ENCODE data around the gene ENPP7.

Gene ENPP7

DNA sequence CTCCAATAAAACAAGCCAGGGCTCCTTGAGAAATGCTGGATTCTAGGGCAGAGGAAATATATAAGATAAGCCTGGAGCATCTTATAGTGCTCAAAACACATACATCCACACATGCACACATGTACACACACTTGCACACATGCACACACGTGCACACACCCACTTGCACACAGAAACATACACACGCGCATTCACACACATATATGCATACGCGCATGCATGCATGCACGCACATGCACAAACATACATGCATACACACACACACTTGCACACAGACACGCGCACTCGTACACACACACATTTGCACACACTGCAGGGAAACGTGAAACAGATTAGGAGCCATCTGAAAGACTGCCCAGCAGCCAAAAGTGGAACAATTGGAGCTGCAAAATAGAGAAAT lies 8.0 kb upstream of the ENPP7 start:
- Histone ChIP-seq H3K4me3 (ENCODE audit: low read depth, low read length) (no peak overlapping the region), H3K27ac (ENCODE audit: extremely low read depth, low read depth, low read length) (no peak overlapping the region), H3K9me3 (ENCODE audit: control insufficient read depth, insufficient read depth, low read depth, low read length) (no peaks in the 10 kb centered on the region), H3K36me3 (ENCODE audit: control insufficient read depth in 2 of 2, insufficient read depth in 1 of 2, low read length in 2 of 2) (no peaks in the 10 kb centered on the region), H3K4me1 (ENCODE audit: control insufficient read depth, insufficient read depth, low read length) (peaks cover 3% of the 10 kb centered on the region; the same call in 1 of the 2 replicates)
- TF ChIP-seq ZNF133 (tag by site-specific recombination; IDR thresholded peaks at IDR 0.05) (no peak), GLI4 (tag by site-specific recombination; IDR thresholded peaks at IDR 0.05) (no peak), ZNF416 (tag by site-specific recombination; IDR thresholded peaks at IDR 0.05) (no peak), ZNF777 (tag by site-specific recombination; IDR thresholded peaks at IDR 0.05; ENCODE audit: borderline replicate concordance) (no peak)
- TF ChIP-seq, protein P1, sequence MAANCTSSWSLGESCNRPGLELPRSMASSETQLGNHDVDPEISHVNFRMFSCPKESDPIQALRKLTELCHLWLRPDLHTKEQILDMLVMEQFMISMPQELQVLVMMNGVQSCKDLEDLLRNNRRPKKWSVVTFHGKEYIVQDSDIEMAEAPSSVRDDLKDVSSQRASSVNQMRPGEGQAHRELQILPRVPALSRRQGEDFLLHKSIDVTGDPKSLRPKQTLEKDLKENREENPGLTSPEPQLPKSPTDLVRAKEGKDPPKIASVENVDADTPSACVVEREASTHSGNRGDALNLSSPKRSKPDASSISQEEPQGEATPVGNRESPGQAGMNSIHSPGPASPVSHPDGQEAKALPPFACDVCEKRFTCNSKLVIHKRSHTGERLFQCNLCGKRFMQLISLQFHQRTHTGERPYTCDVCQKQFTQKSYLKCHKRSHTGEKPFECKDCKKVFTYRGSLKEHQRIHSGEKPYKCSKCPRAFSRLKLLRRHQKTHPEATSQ (tag by site-specific recombination; IDR thresholded peaks at IDR 0.05): no peak
- TF ChIP-seq, protein P2, sequence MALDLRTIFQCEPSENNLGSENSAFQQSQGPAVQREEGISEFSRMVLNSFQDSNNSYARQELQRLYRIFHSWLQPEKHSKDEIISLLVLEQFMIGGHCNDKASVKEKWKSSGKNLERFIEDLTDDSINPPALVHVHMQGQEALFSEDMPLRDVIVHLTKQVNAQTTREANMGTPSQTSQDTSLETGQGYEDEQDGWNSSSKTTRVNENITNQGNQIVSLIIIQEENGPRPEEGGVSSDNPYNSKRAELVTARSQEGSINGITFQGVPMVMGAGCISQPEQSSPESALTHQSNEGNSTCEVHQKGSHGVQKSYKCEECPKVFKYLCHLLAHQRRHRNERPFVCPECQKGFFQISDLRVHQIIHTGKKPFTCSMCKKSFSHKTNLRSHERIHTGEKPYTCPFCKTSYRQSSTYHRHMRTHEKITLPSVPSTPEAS (tag by site-specific recombination; IDR thresholded peaks at IDR 0.05): peak; percentile 77
- ChIA-PET CTCF (interaction anchor here (0.7 to 1.8 kb wide), 7 partner anchors 9 to 362 kb away, joined by 3 to 4 read pairs (median 3); no protein-coding TSS in a partner anchor), POLR2A (no interaction called here)

DNA sequence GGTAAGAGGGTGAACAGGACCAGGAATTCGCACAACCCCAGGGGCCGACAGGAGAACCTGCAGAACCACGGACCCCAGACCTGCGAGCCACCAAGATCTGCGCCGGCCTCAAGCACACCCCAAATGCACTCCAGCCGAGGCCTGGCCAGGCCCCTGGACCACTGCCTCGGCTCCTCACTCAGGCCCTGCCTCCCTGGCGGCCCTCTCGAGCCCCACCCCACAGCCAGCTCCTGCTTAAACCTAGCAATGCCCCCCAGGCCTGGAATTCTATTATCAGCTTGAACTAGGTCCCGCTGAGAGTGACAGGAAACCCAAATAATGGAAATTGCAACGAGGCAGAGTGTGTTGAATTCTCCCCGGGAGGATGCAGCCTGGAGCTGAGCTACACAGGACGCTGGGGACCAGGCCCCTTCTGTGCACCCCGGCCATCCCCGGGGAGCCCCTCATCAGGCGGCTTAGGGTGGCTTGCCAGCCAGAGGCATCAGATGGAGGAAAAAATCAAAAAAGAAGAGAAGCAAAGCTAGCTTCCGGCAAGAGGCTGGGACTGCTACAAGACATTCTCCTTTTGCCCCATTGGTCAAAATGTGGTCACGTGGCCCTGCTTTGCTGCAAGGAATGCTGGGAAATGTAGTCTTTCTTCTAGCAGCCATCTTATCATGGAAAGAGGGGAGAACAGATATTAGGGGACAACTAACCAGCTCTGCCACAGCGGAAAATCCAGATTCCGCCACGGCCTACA lies 2.4 kb upstream of the ENPP7 start:
- no peaks in the 10 kb centered on the region for H3K9me3 ChIP-seq (ENCODE audit: control insufficient read depth, insufficient read depth, low read depth, low read length)
- H3K4me1 ChIP-seq (ENCODE audit: control insufficient read depth, insufficient read depth, low read length): no peaks in the 10 kb centered on the region
- H3K4me3 ChIP-seq (ENCODE audit: low read depth, low read length): no peak overlapping the region
- POLR2A ChIA-PET: interaction anchor here (0.6 kb wide), 1 partner anchor 23 kb away, joined by 3 read pairs; no protein-coding TSS in a partner anchor
- H3K27ac ChIP-seq (ENCODE audit: extremely low read depth, low read depth, low read length): no peak overlapping the region
- TF ChIP-seq ZNF175 (tag by site-specific recombination; IDR thresholded peaks at IDR 0.05) (no peak), ZNF677 (tag by site-specific recombination; IDR thresholded peaks at IDR 0.05) (no peak), ZNF335 (tag by site-specific recombination; conservative IDR thresholded peaks at IDR 0.05) (peak; percentile 89), ZNF76 (tag by site-specific recombination; IDR thresholded peaks at IDR 0.05; ENCODE audit: borderline replicate concordance, low read depth) (peak; percentile 87), ZNF350 (tag by site-specific recombination; IDR thresholded peaks at IDR 0.05) (no peak), ZNF843 (tag by site-specific recombination; IDR thresholded peaks at IDR 0.05) (no peak), ZFHX2 (tag by site-specific recombination; conservative IDR thresholded peaks at IDR 0.05) (no peak), SP2 (tag by site-specific recombination; IDR thresholded peaks at IDR 0.05) (peak; percentile 21; the same call in 1 of the 2 replicates), YY1 (tag by site-specific recombination; IDR thresholded peaks at IDR 0.05) (peak; percentile 76), OVOL3 (tag by site-specific recombination; IDR thresholded peaks at IDR 0.05) (no peak), ZNF391 (tag by site-specific recombination; IDR thresholded peaks at IDR 0.05; ENCODE audit: borderline replicate concordance, low read depth) (no peak), ZNF510 (tag by site-specific recombination; IDR thresholded peaks at IDR 0.05; ENCODE audit: insufficient replicate concordance) (no peak)
- TF ChIP-seq, protein P3, sequence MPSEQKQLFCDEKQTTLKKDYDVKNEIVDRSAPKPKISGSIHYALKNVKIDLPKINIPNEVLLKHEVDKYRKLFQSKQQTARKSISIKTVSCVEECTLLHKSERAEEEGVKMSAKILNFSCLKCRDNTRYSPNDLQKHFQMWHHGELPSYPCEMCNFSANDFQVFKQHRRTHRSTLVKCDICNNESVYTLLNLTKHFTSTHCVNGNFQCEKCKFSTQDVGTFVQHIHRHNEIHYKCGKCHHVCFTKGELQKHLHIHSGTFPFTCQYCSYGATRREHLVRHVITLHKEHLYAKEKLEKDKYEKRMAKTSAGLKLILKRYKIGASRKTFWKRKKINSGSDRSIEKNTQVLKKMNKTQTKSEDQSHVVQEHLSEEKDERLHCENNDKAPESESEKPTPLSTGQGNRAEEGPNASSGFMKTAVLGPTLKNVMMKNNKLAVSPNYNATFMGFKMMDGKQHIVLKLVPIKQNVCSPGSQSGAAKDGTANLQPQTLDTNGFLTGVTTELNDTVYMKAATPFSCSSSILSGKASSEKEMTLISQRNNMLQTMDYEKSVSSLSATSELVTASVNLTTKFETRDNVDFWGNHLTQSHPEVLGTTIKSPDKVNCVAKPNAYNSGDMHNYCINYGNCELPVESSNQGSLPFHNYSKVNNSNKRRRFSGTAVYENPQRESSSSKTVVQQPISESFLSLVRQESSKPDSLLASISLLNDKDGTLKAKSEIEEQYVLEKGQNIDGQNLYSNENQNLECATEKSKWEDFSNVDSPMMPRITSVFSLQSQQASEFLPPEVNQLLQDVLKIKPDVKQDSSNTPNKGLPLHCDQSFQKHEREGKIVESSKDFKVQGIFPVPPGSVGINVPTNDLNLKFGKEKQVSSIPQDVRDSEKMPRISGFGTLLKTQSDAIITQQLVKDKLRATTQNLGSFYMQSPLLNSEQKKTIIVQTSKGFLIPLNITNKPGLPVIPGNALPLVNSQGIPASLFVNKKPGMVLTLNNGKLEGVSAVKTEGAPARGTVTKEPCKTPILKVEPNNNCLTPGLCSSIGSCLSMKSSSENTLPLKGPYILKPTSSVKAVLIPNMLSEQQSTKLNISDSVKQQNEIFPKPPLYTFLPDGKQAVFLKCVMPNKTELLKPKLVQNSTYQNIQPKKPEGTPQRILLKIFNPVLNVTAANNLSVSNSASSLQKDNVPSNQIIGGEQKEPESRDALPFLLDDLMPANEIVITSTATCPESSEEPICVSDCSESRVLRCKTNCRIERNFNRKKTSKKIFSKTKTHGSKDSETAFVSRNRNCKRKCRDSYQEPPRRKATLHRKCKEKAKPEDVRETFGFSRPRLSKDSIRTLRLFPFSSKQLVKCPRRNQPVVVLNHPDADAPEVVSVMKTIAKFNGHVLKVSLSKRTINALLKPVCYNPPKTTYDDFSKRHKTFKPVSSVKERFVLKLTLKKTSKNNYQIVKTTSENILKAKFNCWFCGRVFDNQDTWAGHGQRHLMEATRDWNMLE (tag by site-specific recombination; conservative IDR thresholded peaks at IDR 0.05; ENCODE audit: low read depth): peak; percentile 41; the same call in 1 of the 2 replicates
- TF ChIP-seq, protein P4, sequence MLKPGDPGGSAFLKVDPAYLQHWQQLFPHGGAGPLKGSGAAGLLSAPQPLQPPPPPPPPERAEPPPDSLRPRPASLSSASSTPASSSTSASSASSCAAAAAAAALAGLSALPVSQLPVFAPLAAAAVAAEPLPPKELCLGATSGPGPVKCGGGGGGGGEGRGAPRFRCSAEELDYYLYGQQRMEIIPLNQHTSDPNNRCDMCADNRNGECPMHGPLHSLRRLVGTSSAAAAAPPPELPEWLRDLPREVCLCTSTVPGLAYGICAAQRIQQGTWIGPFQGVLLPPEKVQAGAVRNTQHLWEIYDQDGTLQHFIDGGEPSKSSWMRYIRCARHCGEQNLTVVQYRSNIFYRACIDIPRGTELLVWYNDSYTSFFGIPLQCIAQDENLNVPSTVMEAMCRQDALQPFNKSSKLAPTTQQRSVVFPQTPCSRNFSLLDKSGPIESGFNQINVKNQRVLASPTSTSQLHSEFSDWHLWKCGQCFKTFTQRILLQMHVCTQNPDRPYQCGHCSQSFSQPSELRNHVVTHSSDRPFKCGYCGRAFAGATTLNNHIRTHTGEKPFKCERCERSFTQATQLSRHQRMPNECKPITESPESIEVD (tag by site-specific recombination; IDR thresholded peaks at IDR 0.05): no peak
- no peaks in the 10 kb centered on the region for H3K36me3 ChIP-seq (ENCODE audit: control insufficient read depth in 2 of 2, insufficient read depth in 1 of 2, low read length in 2 of 2)
- CTCF ChIA-PET: interaction anchor here (0.6 to 3.9 kb wide), 5 partner anchors 13 to 116 kb away, joined by 3 to 31 read pairs (median 4); no protein-coding TSS in a partner anchor

Measured in HEK293 (cell line).